ENCODE data around the gene SULT1A2.
"Not testable (repeated sequence)": the region's sequence is repeated elsewhere in the genome, so short reads cannot be mapped to it uniquely, and the experiment has no call there.

The SULT1A2 gene

DNA sequence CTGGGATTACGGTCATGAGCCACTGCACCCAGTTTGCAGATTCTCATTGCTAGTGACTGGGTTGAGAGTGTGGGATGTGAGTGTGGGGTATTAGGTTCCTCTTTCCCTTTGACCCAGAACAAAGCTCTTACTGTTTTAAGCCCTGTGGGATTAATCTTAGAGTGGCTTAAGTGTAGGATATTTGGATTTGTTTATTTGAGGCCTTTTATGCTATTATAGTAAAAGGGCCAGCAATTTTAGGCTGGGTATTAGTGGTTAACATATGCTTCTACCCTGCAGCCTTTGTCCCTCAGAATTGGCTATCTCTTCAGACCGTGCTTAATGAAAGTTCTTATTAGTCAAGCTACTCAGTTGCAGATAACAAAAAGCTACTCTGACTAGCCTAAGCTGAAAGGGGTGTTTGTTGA lies 39.9 kb downstream of the SULT1A2 start:
- DNase-seq, result no peak

DNA sequence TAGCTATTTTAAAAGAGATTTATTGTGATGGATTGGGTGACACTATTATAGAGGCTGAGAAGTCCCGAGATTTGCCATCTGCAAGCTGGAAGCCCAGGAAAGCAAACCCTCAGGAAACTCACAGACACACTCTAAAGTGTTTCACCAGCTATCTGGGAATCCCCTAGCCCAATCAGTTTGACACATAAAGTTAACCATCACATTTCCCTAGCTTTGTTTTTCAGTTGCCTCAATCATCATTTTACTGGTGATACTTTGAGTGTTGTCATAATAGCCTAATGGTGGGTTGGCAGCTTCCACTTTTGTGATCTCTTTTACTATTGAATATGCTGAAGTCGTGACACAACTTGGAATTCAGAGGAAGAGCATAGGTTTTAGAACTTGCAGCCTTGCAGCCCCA lies 41.3 kb downstream of the SULT1A2 start:
- no peak for DNase-seq

DNA sequence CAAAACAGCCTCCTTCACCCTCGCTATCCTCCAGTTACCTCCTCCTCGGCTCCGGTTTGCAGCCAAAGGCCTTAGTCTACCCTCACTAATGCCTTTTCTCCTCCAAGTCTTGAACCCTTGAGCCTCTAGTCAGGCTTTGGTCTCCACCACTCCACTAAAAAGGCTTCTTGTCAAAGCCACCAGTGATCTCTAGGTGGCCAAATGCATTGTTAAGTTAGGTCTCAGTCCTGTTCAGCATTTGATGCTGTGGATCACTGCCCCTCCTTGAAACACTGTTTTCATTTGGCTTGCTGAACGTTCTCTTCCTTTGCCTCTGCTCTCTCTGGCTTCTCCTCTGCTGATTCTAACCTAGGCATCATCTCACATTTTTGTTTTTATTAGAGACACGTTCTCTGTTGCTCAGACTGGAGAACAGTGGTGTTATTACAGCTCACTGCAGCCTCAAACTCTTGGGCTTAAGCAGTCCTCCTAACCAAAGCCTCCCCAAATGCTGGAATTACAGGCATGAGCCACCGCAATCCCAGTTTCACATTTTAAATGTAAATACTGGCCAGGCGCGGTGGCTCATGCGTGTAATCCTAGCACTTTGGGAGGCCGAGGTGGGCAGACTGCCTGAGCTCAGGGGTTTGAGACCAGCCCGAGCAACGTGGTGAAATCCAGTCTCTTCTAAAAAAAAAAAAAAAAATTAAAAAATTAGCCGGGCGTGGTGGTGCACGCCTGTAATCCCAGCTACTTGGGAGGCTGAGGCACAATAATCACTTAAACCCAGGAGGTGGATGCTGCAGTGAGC lies 42.0 kb downstream of the SULT1A2 start:
- DNase-seq, result no peak

DNA sequence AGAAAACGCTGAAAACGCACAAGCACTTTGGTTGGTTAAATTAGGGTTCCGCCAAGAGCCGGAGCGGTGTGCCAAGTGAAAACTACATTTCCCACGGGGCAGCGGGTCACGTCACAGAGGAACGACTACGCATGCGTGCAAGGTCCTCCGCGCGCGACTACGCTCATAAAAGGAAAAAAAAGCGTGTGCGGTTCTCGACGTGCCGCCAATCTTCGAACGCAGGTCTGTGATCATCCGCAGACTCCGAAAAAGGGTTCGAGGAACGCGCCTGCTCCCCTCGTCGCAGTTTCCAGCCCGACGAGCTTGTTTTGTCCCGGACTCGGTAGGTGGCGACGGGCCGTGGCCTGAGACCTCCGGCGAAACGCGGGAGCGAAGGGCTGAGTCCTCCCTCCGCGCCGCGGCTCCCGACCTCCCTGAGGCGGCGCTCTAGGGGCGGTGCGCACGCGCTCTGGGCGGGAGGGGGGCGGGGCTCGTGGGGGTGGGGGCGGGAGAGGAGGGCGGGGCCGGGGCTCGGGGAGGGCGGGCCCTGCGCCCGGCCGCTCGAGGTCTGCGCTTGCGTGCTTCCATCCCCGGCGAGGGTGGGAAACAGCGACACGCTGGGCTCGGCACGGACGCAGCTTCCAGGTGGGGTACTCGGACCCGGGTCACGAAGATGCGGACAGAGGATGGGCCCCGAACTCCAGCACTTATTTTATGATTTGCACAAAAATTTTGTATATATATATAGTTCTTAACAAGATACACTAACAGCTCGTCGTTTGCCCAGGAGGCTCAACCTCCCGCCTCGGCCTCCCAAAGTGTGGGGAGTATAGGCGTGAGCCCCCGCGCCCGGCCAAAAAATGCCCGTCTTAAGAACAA lies 42.8 kb downstream of the SULT1A2 start, which contains the start of gene SGF29:
Gene SGF29, plus strand, starts transcription at position 145 of the 858 bp plus-strand sequence. CDS start 27,150 bp downstream, outside the sequence.
- DNase-seq, result peak; percentile 93

DNA sequence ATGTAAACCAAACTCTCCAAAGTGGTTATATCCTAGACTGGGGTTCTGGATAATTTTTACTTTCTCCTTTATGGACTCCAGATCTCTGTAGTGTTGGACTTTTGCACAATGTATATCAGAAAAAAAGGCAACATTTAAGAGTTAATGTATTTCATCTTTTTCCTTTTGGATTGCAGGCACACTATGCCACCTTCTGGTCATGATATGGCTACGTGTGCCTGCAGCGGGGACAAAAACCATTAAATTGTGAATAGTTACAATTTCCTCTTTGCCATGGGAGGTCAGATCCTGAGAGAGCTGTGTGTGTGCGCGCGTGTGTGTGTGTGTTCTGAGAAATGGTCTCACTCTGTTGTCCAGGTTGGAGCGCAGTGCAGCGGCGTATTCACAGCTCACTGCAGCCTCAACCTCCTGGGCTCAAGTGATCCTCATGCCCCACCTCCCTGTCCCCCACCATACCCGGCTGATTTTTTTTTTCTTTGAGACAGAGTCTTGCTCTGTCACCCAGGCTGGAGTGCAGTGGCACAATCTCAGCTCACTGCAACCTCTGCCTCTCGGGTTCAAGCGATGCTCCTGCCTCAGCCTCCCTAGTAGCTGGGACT lies 47.5 kb downstream of the SULT1A2 start:
- DNase-seq, result peak; percentile 52

DNA sequence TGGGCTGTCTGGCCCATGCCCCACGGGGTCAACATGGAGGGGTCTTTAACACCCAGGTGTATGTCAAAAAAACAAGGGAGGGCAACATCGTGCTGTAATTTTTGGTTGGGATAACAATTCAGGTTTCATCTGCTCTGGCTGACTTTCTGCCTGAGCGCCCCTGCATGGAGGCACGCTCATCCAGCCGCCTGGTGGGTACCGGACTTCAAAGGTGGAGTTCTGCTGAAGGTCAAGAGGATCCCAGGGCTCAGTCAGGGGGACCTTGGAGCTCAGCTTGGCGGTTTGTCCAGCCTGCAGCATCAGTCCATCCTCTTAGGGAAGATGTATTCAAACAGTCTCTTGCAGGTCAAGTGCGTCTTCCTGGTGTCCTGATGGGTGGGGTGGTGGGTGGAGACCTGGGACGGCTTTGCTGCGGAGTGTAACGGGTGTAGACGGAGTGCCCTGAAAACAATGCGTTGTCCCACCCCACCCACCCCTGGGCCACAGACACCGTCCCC lies 48.5 kb downstream of the SULT1A2 start:
- DNase-seq, result no peak

DNA sequence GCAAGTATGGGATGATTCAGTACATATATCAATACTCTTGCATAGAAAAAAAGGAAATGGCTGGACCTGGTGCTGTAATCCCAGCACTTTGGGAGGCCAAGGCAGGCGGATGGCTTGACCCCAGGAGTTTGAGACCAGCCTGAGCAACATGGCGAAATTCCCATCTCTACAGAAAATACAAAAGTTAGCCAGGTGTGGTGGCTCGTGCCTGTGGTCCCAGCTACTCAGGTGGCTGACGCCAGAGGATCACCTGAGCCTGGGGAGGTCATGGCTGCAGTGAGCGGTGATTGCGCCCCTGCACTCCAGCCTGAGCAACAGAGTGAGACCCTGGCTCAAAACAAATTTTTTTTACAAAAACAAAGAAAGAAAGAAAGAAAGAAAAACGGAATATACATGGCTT lies 50.2 kb downstream of the SULT1A2 start:
- no peak for DNase-seq

DNA sequence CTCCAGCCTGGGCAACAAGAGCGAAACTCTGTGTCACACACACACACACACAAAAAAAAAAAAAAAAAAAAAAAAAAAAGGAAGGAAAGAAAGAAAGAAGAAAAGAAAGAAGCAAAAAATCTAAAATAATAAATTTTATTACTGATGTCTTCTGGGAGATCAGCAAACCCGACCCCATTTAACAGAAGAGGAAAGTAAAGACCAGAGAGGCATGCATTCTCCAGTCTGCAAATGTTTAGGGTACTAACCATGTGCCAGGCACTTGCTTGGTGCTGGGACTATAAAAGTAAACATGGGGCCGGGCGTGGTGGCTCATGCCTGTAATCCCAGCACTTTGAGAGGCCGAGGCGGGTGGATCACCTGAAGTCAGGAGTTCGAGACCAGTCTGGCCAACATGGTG lies 50.9 kb downstream of the SULT1A2 start:
- not testable (repeated sequence) for DNase-seq

DNA sequence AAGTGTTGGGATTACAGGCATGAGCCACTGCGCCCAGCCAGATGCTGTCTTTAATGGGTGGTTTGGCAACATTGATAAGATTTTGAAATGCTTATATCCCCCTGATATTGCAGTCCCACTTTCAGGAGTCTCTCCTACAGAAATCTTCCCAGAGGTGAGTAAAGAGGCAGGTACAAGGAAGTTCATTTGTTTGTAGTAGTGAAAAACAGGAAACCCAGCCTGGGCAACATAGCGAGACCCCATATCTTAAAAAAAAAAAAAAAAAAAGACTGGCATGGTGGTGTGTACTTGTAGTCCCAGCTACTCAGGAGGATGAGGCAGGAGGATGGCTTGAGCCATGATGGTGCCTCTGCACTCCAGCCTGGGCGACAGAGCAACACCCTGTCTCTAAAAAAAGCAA lies 51.9 kb downstream of the SULT1A2 start:
- no peak for DNase-seq

DNA sequence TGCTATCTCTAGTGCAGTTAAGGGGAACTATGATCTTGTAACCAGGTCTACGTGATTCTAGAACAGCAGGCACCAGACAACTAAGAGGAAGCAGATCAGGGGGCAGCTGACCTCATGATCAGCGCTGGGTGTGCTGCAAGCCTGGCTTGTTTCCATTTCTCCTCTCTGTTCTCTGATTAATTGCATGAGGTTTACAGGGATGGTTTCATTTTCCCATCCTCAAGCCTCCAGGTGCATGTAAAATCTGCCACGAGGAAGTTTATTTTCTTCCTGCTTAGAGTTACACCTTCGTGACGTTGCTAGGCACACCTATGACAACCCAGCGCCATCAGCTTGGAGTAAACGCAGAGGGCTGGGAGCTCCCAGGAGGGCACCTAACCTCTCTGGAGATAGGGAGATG lies 53.8 kb downstream of the SULT1A2 start:
- DNase-seq, result no peak

DNA sequence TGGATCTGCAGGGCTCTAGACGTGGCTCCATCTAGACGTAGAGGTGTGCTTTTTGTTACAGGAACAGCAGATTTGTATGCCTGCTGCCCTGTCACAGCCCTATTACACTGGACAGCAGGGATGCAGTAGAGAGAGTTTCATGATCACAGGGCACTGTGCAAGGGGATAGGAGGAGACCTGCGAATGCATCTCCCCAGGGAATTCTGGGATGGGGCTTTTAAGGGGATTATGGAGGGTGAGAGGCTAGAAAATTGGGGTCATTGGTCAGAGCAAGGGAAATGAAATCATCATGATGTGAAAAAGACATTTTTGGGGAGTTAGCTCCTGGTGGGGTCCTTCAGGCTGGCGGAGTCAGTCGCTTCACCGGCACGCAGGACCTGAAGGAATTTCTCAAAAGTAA lies 54.2 kb downstream of the SULT1A2 start:
- DNase-seq, result no peak
